IPS-NIHi7 (cell line): ENCODE data around the gene GGCT.

Experiments
- DNase-seq: peaks from one replicate; pipeline ENCODE4 v3.0.0; 2012; ENCODE audit warnings: mixed read lengths; ENCODE audit errors: extremely low spot score

GGCT gene

DNA sequence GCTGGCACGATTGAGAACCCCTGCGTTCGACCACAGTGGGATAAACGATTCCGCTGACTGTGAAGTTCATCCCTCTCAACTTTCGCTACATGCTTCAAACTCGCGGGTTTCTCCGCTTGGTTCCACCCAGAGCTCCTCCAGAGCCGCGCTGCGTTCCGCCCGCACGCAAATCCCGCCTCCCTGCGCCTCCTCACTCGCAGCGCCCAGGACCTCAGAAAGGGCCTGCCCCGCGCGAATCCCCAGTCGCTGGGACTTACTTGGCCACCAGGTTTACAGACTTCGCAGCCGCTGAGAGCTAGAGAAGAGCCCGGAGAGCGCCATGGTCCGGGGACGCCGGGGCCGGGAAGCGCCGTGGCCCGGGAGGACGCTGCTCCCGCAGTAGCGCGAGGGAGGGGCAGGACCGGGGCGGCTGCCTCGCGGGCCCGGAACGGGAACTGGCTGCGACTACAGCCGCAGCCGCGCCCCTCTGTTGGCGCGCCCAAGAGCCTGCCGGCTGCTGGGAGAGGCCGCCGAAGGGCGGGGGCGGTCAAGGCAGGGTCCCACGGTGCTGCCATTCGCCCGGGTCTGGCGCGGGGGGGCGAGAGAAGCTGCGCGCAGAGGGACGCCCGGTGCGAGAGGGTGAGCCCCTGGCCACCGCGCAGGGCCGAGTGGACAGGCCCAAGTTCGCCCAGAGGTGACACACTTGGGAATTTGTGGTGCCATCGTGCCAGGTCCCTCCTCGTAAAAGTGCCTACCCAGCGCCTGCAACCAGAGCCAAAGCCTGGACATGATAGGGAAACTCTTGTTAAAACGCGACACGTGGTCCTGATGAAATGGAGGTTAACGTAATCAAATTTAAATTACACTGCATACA, 26.1 kb downstream of the GGCT start, which contains the start of gene NOD1:
NOD1 (minus strand) TSS at position 436 of the 853 bp plus-strand sequence. CDS start 21,863 bp downstream, outside the sequence.
- DNase-seq, result peak; percentile 87

DNA sequence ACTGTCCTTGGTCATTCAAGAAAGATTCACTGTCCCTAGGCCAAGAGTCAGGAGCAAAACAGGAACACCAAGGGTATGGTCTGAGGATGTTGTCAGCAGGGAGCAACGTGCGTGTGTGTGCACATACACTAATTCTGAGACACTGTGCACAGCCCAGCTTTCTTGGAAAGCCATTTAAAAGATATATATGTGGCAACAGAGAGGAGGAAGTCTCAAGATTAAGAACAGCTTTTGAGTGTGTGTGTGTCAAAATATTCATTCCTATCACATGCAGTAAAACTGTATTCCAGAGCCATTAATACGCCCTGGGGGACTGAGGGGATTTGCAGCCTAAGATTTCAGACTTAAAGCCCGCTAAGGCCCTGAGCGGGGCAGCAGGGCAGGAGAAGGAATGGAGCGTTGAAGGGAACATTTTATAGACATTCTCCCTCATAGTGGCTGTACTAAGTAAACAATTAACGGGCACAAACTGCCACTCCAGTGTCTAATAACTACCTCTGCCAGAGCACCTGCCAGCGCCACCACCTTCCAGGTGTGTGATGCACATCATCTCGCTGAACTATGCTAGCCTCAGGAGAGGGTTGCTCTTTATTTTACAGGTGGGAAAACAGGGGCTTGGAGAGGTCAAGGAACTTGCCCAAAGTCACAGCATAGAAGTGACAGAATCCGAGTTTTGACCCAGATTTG, 28.0 kb downstream of the GGCT start:
- DNase-seq, result no peak

DNA sequence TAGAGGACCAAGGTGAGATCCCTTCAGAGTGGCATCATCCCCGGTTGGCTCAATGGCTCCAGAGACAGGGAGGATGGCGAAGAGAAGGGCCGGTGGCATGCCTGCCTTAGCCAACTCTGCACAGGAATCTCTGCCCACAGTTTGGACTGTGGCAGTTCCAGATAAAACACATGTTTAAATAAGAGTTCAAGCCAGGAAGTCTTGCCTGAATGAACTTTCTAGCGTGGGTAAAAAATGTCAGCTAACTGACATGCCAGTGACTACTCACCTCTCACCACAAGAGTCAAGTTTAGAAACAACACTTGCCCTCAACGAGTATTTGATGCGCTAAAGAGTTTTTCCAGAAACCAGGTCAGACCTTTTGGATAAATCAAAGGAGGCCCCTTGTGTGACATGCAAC, 29.0 kb downstream of the GGCT start:
- DNase-seq, result no peak

DNA sequence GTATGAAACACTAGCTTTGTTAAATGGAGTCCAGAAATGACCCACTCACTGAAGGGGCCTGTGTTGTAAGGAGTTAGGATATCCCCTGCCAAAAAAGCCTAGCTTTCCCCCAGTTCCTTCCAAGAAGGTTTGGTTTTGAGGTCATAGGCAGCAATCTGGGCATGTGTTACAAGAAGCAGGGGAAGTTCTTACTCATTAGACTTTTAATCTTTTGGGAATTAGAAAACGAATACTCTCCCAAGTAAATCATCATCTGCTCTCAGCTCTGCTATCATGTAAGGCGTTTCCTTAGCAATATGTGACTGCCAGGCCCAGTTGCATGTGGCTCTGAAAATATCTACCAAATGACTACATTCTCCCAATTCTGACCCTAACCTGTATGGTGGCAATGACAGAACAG, 29.7 kb downstream of the GGCT start:
- no peak for DNase-seq

DNA sequence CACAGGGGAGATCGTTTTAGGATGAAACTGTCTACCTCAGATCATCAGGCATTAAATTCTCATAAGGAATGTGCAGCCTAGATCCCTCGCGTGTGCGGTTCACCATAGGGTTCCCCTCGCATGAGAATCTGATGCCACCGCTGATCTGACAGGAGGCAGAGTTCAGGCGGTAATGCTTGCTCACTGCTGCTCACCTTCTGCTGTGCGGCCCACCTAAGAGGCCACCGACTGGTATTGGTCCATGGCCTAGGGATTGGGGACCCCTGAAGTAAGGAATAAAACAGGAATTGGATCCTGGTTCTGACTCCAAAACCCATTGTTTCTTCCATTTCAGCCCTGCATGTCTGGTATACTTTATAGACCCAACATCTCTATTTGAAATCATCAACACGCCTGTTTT, 30.1 kb downstream of the GGCT start:
- DNase-seq, result no peak

DNA sequence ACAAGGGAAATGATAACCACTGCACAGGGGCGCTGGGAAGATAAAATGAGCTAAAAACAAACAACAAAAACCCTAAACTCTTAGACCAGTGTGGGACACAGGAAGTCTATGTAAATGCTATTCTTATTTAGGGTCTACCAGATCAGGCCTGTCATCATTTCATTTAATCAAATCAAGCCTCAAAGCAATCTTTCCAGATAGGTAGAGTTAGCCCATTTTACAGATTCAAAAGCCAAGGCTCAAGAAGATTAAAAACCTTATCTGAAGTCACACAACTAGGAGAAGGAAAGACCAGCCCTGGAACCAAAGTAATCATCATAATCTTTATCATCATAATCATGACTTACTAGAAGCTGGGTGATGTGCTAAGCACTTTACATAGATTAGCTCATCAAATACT, 30.7 kb downstream of the GGCT start:
- no peak for DNase-seq

DNA sequence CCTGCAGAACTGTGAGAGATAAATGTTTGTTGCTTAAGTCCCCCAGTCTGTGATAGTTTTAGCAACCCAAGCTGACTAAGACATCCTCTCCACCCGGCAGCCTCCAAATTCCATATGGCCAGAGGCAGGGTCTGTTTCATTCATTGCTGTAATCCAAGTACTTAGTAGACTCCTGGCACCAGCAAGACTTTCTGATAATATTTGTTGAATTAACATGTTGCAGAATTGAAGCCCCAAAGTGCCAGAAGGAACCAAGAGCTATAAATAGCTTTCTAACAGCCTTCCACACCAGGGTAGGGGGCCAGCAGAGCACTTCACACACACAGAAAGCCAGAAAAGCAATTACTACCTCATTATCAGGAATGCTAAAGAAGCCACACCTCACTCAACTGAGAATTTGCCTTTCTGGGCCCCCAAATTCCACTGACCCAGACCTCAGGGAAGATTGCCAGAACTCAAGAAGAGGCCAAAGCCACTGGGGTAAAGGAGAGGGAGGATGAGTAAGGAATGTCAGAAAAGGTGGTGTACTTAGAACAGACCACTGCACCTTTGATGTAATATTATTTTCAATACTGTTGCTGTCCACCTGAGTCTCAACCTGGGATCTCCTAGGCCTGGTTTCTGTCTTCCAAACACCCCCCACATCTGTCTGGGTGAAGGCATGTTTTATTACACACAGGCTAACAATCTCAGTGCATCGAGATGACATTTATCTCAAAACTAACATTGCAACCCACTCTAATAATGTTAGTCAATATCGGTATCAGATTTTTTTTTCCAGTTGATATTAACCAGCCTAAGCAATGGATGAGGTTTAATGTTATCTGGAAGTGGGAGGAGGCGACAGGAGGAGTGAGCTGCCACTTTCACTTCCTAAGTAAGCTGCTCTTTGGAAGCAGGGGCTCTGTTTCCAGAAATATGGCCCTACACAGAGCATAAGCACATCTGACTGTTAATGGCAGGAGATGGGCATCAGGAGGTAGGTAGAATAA, 31.5 kb downstream of the GGCT start:
- no peak for DNase-seq

DNA sequence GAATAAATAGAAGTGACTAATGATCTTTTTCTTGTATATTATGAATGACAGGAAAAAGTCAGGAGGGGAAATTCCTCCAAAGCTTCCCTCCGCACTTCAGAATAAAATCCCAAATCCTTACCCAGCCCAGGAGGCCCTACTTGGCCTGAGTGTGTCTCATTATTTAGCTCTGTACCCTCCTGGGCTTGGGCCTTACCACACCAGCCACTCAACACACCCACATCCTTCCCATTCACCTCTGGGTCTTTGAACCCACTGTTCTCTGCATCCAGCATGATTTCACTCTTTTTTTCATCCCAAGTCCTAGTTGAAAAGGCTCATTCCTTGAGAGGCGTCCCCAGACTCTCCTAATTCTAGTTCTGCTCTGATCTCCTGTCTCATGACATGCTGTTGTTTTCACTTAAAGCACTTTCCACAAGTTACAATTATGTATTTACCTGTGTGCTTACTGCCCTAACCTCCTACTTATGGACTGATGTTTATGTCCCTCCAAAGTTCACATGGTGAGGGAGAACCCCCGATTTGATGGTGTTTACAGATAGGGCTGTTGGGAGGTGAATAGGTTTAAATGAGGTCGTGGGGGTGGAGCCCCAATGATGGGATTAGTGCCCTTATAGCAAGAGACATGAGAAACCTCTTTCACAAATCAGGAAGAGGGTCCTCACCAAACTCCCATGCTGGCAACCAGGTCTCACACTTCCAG, 32.4 kb downstream of the GGCT start:
- no peak for DNase-seq

DNA sequence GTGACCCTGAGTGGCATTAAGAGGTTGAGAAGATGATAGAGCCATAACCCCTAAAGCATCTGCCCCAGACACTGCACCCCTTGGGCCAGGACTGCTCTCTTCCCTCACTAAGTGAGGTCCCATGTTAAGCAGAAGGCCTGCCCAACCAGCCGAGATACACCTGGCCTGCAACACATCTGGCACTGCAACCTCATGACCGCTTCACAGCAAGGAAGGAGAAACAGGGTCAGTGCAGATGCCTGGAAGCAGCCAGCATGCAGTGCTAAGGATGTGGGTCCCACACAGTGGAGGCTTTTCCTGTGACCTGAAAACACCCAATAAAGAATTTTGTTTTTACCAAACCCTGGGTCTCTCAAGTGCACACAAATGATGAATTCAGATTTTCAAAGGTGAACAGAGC, 33.4 kb downstream of the GGCT start:
- no peak for DNase-seq

DNA sequence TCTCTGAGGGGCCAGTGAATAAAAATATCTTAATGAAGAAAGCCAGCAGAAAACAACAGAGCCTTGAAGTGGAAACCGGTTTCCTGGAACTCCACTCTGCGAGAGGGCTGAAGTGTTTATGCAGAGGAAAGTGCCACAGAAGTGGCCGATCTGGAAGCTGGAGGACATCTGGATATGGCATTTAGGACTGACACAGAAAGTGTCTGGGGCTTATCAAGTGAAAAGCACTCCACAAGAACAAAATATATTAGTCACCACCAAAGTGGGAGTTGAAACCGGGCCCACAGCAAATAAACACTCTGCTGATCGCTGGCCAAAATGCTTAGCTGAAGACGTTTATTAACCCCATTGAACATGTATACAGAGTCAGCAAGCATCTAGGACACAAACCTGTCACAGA, 33.9 kb downstream of the GGCT start:
- DNase-seq, result no peak

DNA sequence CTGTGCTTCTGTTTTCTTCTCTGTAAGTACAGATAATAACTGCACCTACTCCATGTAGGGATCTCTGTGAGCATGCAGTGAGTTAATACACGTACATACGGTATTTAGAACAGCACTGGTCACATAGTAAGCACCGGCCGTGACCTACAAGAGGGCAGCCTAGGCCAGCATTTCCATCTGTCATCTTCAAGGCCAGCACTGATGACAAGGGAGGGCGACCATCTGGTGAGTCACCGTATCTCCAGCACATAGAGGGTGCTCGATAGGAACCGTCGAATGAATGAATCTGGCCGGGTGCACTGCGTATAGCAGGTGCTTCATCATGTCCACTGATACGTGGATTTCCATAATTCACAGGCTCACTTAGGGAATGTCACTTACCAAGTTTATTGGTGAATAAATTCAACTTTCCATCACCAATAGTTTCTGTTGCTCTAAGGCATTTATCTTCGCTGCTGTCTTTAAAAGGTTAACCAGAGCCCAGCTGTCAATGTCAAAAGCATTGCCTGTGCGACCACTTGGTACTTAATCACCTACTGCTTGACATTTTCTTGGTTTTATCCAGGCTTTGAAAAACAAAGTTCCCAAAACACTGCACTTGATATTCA, 34.4 kb downstream of the GGCT start:
- no peak for DNase-seq

DNA sequence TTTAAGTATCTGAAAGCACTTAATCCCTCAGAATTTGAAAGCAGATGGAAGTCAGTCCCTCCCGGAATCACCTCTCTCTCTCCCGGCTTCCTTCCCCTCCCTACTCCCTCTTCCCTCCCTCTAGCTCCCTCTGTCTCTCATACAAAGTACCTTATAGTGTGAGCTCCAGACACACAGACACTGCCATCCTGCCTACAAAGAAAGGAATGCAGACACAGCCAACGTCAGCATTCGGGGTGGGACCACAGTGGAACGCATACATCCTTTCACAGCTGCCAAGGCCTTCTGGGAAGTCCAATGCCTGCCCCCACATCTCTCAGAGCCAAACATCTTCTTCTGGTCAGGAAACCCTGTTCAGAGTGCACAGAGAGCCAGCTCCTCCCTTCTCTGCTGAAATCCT, 35.3 kb downstream of the GGCT start:
- peak; percentile 78 for DNase-seq

DNA sequence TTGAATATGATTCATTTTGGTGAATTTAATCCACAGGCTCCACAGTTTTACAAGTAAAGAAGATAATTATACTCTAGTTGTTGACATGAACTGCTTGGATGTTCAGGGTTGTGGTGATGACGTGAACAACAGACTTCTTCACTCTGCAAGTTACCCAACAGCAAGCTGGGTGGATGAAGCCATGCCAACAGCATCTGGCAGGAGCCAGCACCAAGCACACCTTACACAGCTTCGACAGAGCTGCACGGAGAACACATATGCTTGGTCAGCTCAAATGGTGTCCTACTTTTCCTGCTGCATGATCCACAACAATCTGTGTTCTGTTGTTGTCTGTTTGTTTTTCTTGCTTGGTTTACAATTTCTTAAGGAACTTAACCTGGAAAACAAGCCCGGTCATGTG, 35.8 kb downstream of the GGCT start:
- no peak for DNase-seq

DNA sequence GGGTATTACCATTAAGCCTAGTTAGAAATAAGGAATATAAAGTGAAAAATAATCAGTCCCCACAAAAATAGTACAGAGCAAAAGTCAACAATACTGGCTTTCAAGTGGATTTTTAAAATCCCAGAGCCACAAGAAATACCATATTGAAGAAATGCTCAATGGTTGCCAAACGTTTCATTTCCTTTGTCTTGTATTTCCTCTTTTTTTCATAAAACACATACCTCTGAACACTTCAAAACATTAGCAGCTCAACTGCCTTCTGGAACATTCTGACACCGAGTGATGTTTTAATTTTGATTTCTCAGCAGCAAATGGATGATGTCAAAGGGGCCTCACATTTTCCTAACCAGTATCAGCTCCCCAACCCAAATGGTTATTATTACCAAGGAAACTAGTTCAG, 36.6 kb downstream of the GGCT start:
- no peak for DNase-seq

DNA sequence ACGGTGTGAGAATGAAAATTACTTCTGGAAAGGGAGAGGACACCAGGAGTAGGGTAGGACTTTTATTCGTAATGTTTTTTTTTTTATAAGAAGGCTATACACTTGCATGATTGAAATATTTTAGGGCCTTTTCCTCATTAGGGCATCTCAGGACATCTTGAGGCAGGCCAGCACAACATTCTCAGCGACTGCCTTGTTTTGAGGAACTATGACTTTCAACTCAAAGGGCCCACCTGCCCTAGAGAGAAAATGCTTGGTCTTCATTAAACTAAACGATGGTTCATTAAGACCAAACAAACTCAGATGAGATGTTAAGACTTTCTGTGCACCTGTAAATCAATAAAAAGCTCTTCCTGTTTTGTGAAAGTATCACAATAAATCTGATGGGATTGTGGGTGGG, 37.4 kb downstream of the GGCT start:
- DNase-seq, result no peak

DNA sequence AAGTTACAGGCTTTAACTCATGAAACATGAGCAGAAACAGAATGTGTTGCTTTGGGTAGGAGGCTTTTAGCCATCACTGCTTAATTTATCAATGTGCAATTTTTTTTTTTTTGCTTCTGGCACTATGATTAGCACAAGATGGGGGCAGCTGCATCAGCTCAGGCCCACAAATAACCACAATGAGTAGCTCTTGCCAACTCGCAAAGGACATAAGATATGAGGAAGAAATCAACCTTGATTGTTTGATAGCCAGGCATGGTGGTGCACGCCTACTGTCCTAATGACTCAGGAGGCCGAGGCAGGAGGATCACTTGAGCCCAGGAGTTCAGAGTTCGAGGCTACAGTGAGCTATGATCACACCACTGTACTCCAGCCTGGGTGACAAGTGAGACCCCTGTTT, 38.4 kb downstream of the GGCT start:
- DNase-seq, result no peak

DNA sequence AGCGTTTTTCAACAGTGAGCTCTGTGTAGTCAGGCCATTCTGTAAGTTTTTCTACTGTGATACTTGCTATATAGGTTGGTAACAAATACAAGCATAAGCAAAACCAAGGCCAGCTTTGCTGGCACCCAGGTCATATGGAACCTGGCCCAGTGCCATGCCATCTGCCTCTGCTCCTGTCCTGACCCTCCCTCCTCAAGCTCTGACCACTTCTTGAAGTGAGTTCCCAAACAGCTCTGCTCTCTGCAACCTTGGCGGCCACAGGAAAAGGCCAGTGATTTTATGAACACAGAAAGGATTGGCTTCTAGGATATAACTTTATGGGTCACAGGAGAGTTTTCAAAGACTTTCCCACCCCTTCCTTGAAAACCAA, 38.8 kb downstream of the GGCT start:
- no peak for DNase-seq

DNA sequence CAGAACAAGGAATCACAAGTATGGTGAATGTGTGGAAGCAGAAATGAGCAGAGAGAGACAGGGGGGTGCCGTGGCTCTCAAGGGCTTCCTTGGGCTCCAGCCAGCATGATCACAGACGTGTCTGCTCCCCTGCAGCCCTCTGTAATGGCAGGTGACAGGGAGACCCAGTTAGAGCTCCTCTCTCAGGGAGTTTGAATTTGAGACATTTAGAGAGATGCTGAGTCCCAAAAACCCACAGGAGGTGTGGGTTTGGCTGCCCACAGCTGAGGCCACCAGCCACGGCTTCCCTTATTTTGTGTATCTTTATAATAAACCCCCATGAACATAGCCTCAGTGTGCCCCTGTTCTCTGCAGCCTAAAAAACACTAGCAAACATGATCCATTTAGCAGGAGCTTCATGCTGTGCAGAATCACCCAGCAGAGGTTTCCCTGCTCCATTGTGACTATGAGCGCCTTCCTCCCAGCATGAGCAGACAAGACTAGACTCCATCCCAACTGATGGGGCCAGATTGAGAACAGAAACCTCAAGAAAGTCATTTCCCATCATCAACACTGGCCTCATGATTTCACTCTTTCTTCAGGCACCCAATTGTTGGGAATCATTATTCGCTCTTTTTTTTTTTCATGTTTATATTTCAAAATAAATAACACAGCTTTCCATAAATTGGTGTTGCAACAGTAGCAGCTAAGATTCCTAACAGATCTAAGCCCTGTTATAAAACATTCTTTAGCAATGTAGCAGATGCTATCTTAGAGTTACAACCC, 39.4 kb downstream of the GGCT start:
- no peak for DNase-seq

DNA sequence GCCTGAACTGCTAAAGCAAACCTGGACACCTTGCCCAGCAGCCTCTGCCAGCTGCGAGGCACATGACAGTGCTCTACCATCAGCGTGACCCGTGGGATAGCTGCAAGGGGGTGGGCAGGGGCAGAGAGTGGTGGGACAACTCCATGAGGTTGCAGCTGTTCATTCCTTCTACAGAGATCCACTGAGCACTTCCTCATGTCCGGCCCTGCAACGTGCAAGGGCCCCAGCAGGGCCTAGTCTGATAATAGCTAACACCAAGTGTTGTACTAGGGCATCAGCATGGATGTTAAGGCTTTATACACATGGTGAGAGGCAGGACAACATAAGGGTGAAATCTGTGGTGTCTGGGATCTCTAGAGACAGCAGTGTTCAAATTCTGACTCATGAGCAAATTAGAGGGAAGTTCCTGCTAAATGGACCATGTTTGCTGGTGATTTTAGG, 40.4 kb downstream of the GGCT start:
- DNase-seq, result no peak
